ENCODE data around the gene KRTAP10-3.

GRCh38 chr21:44510508-44511218 lies 47.9 kb downstream of the KRTAP10-3 start:
- TF ChIP-seq POLR2A (IDR thresholded peaks at IDR 0.05) (no peak), CTCF (IDR thresholded peaks at IDR 0.05) (peak; percentile 68 to 91 (median 84))
